NCI-H2196 (cell line): ENCODE data around the gene STX16.

Experiments used
- DNase-seq: peaks from one replicate; lab custom pipeline; 2025; ENCODE audit not compliant: unreplicated experiment; lab: John Stamatoyannopoulos, UW

The STX16 gene

DNA sequence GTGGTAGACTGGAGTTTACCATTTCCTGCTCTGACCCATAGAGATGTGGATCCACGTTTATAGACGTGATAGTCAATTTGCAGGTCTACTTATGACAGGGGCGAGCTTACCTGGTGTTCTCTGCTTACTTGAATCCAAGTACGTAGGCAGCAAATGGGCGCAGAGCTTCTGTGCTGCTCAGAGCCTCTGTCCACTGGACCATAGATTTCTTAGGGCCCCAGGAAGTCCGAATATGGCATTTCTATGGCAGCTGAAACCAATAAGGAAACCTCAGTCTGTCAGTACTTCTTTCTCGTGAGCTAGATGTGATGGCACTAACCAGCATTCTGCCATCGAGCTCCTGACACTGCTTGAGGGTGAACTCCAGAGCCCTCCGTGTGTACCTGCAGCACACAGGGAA, 22.0 kb downstream of the STX16 start:
- DNase-seq = no peak

DNA sequence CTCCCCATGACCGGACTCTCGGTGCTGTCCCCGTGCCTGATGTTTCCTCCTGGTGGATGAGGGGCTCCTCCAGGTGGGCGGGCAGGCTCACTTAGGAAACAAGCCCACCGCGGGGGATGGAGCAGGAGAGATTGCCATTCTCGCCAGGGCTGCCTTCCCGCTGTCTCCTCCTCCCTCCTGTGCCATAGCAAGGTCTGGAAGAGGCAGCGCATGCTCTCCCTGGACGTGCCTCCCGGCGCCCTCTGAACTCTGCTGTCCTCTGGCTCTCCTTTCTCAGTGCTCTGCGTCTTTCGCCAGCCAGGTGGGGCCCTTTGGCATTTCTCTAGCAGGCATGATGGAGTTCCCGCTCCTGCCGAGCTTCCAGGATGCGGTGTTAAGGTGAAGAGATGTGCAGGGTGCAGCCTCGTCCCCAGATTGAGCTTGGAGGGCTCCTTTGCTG, 24.1 kb downstream of the STX16 start:
- no peak for DNase-seq

DNA sequence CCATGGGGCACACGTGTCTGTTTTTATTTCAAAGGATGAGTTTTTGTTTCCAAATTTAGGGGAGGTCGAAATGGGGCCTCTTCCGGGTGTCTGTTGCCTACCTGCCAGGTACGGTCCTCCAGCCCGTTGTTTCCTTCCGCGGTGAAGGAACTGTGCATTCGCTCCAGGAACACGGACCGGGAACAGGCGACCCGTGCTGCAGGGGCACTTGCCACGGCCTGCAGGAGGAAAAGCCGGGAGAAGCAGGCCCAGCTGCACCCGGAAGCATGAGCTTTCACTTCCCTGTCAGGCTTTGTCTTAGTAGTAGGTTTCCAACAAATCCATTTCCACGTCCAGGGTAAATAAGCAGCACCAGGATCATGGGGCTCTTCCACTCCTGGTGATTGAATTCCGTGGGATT, 24.6 kb downstream of the STX16 start:
- DNase-seq = no peak

DNA sequence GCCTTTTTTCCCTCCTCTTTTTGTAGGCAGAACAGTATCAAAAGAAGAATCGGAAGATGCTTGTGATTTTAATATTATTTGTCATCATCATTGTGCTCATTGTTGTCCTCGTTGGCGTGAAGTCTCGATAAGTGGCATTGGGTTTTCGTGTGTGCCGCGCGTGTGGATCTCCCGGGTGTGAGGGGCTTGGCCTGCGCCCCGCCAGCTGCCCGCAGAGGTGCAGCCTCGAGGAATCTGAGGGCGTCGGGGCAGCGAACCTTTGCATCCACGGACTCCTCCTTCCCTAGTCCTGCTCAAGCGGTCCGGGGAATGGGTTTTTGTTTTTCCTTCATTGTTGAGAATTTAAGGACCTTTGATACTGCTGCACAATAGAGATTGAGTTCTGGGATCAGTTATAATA, 25.1 kb downstream of the STX16 start:
- no peak for DNase-seq

DNA sequence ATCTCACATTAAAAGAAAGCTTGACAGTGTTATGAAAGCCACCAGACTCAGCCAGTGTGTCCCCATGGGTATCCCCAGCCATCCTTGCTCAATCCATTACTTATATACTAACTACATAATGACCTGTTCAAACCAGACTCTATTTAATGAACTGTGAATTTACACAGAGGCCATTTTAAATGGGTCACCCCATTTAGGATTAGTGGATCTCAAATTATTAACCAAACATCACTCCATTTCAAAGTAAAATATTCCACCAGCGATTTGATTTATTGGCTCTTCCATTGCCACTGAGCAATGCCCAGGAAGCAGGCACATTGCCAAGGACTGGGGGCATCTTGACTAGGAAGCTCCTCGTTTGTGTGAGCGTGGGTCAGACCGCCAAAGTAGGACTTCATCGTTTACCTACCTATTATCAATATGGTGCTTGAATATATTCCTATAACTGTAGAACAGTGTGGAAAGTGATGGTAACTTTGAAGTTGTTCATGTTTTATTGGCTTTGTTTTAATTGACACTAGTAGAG, 26.1 kb downstream of the STX16 start:
- DNase-seq = no peak

DNA sequence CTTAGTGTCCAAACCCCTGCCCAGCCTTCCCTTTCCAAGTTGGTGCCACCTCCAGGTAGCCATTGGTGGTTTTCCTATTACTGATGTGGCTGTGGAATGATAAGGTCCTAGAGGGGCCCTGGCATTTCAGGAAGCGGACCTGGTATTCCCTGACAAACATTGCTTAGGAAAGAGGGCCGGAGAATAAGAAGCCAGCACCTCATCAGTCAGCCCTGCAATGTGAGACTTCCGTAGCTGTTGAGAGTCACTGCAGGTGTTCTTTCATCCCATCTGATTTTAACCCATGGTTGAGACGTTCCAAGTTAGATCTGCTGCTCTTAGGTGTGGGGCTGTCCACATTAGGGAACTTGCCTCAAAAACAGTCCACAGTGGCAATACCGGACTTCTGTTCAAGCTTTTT, 26.7 kb downstream of the STX16 start:
- no peak for DNase-seq

DNA sequence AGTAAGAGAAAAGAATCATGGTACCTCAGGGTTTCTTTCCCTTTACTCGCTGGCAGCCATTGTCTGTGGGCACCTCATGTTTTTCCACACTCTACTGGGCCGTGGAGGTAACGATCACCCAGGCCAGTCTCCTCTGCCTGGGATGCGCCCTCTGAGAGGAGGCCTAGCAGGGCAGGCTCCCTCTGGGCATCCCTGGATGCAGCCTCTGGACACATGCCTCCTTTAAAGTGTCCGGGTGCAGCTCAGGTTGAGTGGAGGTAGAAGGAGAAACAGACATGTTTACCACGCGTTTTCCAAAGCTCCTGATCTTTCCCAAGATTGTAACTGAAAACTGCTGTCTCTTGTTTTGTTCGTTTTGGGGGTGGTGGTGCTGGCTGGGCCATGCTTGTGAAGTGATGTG, 27.7 kb downstream of the STX16 start:
- DNase-seq = no peak

DNA sequence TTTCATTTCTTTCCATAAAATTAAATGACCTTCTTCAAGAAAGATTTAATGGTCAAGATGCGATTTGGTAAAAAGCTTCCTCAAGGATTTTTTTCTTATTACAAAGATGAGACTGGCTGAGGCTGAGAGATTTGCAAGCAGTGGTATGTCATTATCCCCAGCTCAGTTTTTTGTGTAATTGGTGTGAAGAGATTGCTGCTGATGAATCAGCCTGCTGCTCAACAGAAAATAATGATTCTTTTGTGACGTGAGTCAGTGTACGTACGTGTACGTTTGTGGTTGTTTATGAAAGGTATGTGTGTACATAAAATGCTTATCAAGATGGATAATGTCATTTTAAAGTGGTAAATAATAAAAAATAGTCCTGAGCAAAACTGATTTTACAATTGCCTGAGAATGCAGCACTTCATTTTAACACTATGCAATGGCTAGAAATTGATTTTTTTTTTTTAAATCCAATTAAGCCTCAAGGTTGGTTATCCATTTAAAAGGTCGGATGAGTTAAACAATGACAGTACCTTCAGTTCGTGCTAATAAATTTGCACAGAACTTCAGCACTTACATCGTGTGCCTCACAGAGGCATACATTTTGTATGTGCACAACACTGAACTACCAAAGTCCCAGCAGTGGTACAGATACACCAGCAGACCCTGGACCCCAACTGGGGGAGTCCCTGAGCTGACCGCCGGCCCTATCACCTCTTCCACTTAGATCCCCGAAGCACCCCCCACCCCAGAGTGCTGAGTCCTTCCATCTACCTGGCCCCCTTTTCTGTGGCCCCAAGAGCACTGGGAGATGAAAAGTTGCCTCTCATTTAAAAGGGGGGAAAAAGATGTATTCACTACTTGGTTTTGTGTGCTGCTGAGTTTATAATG, 31.8 kb downstream of the STX16 start:
- DNase-seq = no peak

DNA sequence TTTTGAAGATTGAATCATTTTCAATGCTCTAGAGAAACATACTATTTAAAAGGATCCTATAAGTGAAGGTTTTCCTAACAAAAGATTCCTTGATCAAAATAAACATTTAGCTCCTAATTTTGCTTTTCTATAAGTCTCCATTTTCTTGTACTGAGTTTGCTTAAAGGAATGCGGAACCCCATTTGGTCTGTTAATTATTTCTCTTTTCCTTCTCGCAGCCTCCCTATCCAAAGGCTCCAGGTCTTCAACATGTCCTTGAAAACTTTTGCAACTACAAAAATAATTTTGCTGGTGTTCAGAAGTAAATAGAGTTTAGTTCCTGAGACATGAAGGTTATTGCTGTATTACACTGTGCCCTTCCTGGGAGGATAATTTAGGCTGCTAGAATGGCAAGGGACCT, 33.2 kb downstream of the STX16 start:
- no peak for DNase-seq

DNA sequence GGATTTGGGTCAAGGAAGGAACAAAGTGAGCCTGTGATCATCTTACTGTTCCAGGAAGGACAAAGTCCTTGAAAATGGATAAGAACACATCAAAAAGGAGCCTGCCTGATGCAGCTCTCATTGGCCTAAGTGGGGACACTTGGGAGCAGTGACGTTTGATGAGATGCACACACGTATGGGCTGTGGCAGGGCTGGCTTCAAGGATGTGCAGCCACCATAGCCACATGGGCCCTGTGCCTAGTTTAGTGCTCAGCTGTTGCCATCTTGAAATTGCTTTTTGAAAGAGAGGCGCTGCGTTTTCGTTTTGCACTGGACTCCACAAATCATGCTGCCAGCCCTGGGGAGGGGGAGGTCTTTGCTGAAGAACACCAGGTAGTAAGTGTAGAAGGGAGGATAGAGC, 34.9 kb downstream of the STX16 start:
- DNase-seq = no peak

DNA sequence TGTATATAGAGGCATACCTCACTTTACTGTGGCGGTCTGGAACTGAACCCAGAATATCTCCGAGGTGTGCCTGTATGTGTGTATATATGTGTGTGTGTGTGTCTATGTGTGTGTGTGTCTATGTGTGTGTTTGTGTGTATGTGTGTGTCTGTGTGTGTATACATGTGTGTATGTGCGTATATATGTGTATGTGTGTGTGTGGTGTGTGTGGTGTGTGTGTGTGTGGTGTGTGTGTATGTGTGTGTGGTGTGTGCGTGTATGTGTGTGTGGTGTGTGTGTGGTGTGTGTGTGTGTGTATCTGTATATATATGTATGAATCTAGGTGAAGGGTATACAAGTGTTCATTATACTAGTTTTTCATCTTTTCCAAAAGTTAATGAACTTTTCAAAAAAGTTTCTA, 37.3 kb downstream of the STX16 start:
- no peak for DNase-seq

DNA sequence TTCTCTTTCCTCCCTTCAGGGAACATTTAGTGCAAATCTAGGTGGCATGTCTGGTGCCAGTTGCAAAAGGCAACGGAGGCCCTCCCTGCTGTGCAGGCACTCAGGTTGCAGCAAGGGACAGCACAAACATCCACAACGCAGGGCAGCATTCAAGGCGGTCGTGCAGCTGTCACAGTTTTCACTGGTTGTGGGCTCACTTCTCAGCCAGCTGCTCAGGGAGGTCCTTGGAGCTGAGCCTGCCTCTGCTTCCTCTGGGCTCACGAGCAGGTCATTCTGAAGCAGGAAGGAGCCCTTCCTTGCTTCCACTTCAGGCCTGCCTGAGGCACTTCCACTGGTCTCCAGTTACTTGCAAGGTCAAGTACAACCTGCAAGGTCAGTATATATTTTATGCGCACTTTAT, 37.8 kb downstream of the STX16 start:
- no peak for DNase-seq

DNA sequence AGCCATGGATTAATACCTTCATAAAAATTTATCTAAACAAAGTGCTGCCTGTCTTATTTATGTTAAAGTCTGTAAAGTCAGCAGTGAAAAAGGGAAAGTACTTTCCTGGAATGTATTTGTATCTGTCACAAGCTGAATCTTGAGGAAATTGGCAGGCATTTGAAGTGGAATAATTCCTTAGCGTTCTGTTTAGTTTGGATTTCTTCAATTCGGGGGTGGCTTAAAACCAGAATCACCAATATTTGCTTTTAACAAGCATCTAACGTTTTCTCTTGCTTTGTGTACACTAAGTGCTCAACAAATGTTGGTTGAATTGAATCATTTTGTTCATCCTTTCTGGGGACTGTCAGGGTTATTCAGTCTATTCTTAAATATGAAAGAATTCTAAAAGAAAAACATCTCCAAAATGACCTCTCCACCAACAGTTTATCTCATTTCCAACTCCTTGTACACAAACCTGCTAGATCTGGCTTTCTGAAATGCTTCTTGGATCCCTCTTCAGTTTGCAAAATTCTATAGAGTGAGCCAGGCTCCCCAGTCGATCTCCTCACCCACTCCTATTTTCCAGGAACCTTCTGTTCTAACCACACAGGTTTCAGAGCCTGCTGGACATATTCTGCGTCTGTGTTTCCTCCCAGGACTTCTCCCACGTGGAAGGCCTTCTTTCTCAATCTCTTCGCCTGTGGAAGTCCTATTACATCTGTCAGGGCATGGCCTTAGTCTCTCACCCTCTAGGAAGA, 39.5 kb downstream of the STX16 start:
- no peak for DNase-seq

DNA sequence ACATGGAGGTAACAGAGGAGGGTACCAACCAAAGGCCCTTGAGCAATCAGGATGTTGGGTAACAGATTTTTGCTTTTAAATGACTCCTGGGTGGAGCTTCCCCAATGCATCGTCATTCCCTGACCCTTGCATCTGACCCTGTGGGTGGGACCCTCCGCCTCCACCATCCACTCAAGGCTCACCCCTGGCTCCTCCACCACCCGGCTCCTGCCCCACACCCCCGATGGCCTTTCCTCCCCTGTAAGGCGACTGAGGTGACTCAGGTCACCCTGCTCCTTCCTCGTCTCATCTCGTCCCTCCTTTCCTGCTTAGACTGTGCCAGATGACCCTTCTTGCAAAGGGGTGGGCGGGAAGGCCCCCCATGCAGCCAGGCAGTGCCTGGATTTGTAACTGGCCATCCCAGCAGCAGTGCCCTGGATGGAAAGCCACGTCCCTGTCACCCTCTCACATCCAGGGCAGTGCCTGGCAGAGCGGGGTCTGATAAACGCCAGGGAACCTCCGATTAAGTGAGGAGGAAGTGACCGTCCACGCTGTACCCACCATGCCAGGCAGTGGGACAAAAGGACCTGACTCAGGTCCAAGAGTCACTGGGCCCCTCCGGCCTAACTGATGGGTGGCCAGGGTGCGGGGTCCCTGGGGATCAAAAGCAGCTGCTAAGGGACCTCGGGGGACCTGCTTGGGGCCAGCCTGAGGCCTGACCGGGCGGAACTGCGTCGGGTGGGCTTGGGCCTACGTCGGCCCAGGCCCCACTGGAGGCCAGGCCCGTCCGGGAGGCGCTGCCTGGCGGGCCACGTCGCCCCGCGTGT, 40.9 kb downstream of the STX16 start:
- DNase-seq = no peak

DNA sequence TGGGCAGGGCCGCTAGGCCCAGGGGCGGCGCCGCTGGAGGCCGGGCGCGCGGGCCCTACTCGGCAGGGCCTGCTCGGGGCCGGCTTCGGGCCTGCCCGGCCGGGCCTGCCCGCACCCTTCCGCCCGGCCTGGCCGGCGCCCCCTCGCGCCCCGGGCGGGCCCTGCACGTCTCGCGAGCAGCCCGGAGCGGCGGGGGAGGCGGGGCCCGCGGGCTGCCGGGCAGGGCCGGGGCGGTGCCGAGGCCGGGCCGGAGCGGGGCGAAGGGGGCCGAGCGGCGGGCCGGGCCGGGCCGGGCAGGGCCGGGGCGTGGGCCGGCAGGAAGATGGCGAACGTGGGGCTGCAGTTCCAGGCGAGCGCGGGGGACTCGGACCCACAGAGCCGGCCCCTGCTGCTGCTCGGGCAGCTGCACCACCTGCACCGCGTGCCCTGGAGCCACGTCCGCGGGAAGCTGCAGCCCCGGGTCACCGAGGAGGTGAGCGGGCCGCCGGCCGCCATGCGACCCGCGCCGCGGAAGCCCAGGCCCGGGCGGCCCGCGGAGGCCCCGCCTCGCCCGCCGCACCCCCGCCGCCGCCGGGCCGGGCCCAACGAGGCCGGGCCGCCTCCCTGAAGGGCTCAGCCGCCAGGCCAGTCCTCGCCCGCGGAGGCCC, 41.6 kb downstream of the STX16 start, which contains the start of gene NPEPL1:
TSS of gene NPEPL1 (plus strand) at position 222 of the 647 bp plus-strand sequence. CDS start at position 323, 101 bp downstream.
- peak; percentile 67 for DNase-seq

DNA sequence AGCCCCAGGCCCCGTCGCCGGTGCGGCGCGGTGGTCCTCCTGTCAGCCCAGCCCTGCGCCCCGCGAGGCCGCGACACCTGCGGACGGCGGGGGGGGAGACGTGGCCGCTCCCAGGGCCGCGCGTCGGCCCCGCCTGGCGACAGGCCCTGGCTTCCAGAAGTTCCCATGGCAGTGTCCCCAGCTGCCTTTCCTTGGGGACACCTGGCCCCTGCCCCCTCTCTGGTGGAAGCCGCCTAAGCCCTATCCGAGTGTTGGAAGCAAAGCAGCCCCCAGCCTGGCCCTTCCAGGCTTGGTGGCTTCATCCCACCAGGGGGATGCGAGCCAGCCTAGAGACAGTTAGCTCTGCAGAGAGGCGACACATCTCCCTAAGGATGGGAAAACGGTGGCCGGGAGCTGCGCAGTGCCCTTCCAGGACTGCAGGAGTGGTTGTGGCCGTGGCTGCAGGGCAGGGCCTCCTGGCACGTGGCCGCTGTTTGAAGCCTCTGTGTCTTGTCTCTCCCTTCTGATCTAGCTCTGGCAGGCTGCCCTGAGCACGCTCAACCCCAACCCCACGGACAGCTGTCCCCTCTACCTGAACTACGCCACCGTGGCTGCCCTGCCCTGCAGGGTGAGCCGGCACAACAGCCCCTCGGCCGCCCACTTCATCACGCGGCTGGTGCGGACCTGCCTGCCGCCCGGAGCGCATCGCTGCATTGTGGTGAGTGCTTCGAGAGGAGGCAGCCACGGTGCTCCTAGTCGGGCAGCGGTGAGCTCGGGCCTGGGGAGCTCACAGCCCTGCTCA, 42.3 kb downstream of the STX16 start:
- no peak for DNase-seq

DNA sequence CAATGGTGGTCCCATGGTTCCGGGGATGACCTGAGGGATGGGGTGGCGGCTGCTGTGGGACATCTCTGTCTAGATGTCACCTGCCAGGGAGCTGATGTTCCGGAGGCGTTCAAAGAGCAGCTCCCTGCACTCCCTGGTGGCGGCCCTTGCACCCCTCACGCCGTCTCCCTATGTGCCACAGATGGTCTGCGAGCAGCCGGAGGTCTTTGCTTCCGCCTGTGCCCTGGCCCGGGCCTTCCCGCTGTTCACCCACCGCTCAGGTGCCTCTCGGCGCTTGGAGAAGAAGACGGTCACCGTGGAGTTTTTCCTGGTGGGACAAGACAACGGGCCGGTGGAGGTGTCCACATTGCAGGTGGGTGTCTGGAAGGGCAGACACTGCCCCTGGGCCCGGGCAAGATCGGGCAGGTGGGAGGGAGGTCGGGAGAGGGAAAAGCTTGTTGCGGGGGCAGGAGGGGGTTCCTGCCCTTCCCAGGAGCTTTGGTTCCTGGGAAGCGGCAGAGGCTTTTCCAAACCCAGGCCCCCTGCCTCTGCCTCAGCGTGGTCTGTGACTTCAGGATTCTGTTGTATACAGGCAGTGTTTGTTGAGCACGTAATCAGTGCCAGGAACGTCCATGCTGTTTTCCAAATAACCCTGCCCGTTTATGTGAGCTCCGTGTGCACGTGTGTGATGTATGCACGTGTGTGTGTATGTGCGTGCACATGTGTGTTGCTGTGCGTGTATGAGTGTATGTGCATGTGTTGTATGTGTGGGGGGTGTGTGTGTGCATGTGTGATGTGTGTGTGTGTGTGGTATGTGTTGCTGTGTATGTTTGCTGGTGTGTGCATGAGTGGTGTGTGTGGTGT, 43.4 kb downstream of the STX16 start:
- no peak for DNase-seq

DNA sequence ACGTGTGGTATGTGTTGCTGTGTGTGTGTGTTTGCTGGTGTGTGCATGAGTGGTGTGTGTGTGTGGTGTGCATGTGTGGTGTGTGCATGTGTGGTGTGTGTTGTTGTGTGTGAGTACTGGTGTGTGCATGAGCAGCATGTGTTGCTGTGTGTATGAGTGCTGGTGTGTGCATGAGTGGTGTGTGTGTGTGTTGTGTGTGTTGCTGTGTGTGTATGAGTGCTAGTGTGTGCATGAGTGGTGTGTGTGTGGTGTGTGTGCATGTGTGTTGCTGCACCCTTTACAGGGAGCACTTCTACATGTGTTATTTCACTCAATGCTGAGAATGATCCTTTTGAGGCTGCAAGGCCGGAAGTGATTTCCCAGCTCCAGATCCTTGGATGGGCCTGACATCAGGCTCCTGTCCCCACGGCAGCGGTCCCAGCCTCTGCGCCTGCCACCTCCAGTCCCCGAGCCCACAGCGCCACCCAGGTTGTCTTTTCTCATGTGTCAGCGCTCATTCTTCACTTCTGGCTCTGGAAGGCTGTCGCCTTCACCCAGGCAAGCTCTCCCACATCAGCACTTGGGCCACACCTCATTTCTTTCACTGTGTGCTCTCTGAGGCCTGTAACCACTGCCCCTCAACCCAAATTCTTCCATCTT, 44.1 kb downstream of the STX16 start:
- DNase-seq = no peak
